HepG2 (cell line): ENCODE results near the gene MOBP. TPM values are rescaled to one million over a fixed set of nuclear protein-coding genes. Genes with fewer than 3 reads are reported as not detected.

ENCODE experiments used
- ATAC-seq: fragments of 200-7000 bp; cut with Tn5 transposase; 3 replicates; pipeline ENCODE4 v1.9.1; 2020; ENCODE audit warnings: mild to moderate bottlenecking, moderate library complexity
- BruUV-seq: library from RNA; stranded (reverse); fragments of 400-500 nt; replicated peaks from 2 replicates; lab custom pipeline; 2021; lab: Mats Ljungman, UMichigan
- CTCF ChIA-PET: fragments of 300-600 bp; formaldehyde crosslinking; extraction: SDS; loops from one replicate; lab custom pipeline; 2021; ENCODE audit warnings: low total read pairs, inconsistent platforms, low intra/inter-chr PET ratio; lab: Yijun Ruan, JAX
- POLR2A ChIA-PET: fragments of 350-600 bp; sonication (Branson Sonifier 250); formaldehyde crosslinking; loops from one replicate; lab custom pipeline; 2020; ENCODE audit warnings: antibody characterized with exemption, inconsistent platforms; lab: Yijun Ruan, JAX
- DNase-seq: peaks from one replicate; pipeline ENCODE4 v3.0.0-alpha.2; 2015; ENCODE audit warnings: low spot score
- FAIRE-seq: peaks from 3 replicates; lab custom pipeline; 2011; peaks lifted over from hg19 to GRCh38; lab: Jason Lieb, UNC
- H2AFZ ChIP-seq: one replicate; pipeline ENCODE4 v1.6.1; 2011; ENCODE audit warnings: low read length, inconsistent platforms
- H3K27ac ChIP-seq: fragments of 300-600 bp; 3 replicates; pipeline ENCODE4 v1.8.0; 2011; ENCODE audit warnings: mixed run types, mild to moderate bottlenecking, mixed read lengths, low read length, inconsistent platforms; ENCODE audit not compliant: insufficient read depth; ENCODE audit errors: extremely low read length
- H3K27me3 ChIP-seq, 2 experiments: fragments of 200-600 bp in 1 of 2; 2 replicates in 1 of 2; 3 replicates in 1 of 2; pipeline versions ENCODE4 v1.6.0 to v1.8.0; 2011; ENCODE audit warnings: low read length in 2 of 2, mild to moderate bottlenecking in 2 of 2, moderate library complexity in 2 of 2, inconsistent platforms in 1 of 2; ENCODE audit not compliant: insufficient read depth in 2 of 2, control insufficient read depth in 1 of 2
- H3K36me3 ChIP-seq, 2 experiments: fragments of 200-600 bp in 1 of 2; replicated peaks in 1 of 2; 2 replicates in 1 of 2; 3 replicates in 1 of 2; pipeline versions ENCODE4 v1.5.1 to v1.8.0; 2011; ENCODE audit warnings: low read length in 2 of 2, inconsistent platforms in 1 of 2; ENCODE audit not compliant: insufficient read depth in 2 of 2, control insufficient read depth in 1 of 2
- H3K4me1 ChIP-seq: 2 replicates; pipeline ENCODE4 v1.5.1; 2012; ENCODE audit warnings: low read length, inconsistent platforms; ENCODE audit not compliant: insufficient read depth
- H3K4me2 ChIP-seq: 2 replicates; pipeline ENCODE4 v1.6.0; 2011; ENCODE audit warnings: low read depth, low read length, inconsistent platforms
- H3K4me3 ChIP-seq, 3 experiments: fragments of 200-600 bp in 1 of 3; sonication (generic), shearing (Covaris generic) in 1 of 3; replicated peaks in 1 of 3; 2 replicates each; pipeline ENCODE4 v1.5.1; 2011 to 2016; ENCODE audit warnings: low read length in 3 of 3, inconsistent platforms in 2 of 3, low read depth in 2 of 3, mild to moderate bottlenecking in 2 of 3, control low read depth in 1 of 3, mixed read lengths in 1 of 3; ENCODE audit not compliant: insufficient read depth in 1 of 3
- H3K79me2 ChIP-seq: one replicate; pipeline ENCODE4 v1.6.1; 2011; ENCODE audit warnings: low read length, inconsistent platforms; ENCODE audit not compliant: insufficient read depth
- H3K9ac ChIP-seq: 2 replicates; pipeline ENCODE4 v1.6.0; 2011; ENCODE audit warnings: mild to moderate bottlenecking, low read depth, low read length, inconsistent platforms; ENCODE audit not compliant: insufficient read depth
- H3K9me3 ChIP-seq: 2 replicates; pipeline ENCODE4 v1.5.1; 2012; ENCODE audit warnings: mild to moderate bottlenecking, low read length
- H4K20me1 ChIP-seq: 2 replicates; pipeline ENCODE4 v1.6.0; 2011; ENCODE audit warnings: inconsistent platforms, mild to moderate bottlenecking, low read length, moderate library complexity; ENCODE audit not compliant: insufficient read depth
- BRF2 ChIP-seq: sonication (generic); formaldehyde crosslinking; IDR thresholded peaks from 2 replicates; pipeline ENCODE4 v1.8.1; 2022; ENCODE audit warnings: mild to moderate bottlenecking, missing genetic modification reagents
- TAF1 ChIP-seq: sonication (generic); formaldehyde crosslinking; IDR thresholded peaks from 2 replicates; pipeline ENCODE4 v1.4.0; 2020; ENCODE audit warnings: missing genetic modification reagents
- TEF ChIP-seq: sonication (generic); formaldehyde crosslinking; IDR thresholded peaks from 2 replicates; pipeline ENCODE4 v1.5.0; 2020; ENCODE audit warnings: missing genetic modification reagents
- TRAFD1 ChIP-seq: sonication (generic); formaldehyde crosslinking; IDR thresholded peaks from 2 replicates; pipeline ENCODE4 v1.5.1; 2020; ENCODE audit warnings: missing genetic modification reagents, mild to moderate bottlenecking, borderline replicate concordance
- ZNF350 ChIP-seq: sonication (generic); formaldehyde crosslinking; IDR thresholded peaks from 2 replicates; pipeline ENCODE4 v1.4.0; 2020; ENCODE audit warnings: mild to moderate bottlenecking, low read depth, missing genetic modification reagents, borderline replicate concordance
- WGBS: methylation state at CpG from one replicate; pipeline ENCODE4 v1.1.6; 2017; ENCODE audit warnings: low lambda C conversion rate; 5-methylcytosine and 5-hydroxymethylcytosine counted together
- in situ Hi-C: cut with HindIII; loops from 2 replicates; pipeline ENCODE4 v1.10.0; 2017; ENCODE audit warnings: low pct_unique_long_range_greater_than_20kb; ENCODE audit not compliant: extremely low pct_ligation_motif_present
- intact Hi-C: fragments of 100-400 bp; cut with micrococcal nuclease; formaldehyde crosslinking; loops from one replicate; pipeline ENCODE4 v1.10.0; 2022; ENCODE audit not compliant: unreplicated experiment
- polyA plus RNA-seq, 8 experiments: library from polyadenylated mRNA; depleted of rRNA in 3 of 8; stranded (reverse) in 7 of 8; unstranded in 1 of 8; fragments of >200 nt; fragmentation: Illumina TruSeq in 4 of 8; extraction: Trizol in 4 of 8; gene quantifications; 2 replicates each; pipeline versions ENCODE4 v1.2.1 to v1.2.3, GENCODE V29; 2011 to 2016; ENCODE audit warnings: low read depth in 4 of 8, missing spikeins in 1 of 8, mixed read lengths in 1 of 8; ENCODE audit not compliant: insufficient read depth in 1 of 8
- total RNA-seq, 5 experiments: library from RNA; depleted of rRNA; stranded (reverse); fragments of >200 nt; fragmentation: Illumina TruSeq; extraction: Trizol; gene quantifications; 2 replicates each; pipeline ENCODE4 v1.2.3, GENCODE V29; 2016; ENCODE audit warnings: low read depth in 1 of 5

Gene MOBP
- total and polyA plus RNA-seq, 2 of the 13 experiments (the other 11 are each of a cell fraction or from before 2014, with no cell fraction given): not detected

GRCh38 chr3:39471652-39472051, 4.2 kb downstream of the MOBP start (continued):
- TF ChIP-seq BRF2 (CRISPR knock-in tag): no peak

GRCh38 chr3:39473452-39474125, 6.1 kb downstream of the MOBP start:
- Histone ChIP-seq H3K79me2 (no peaks in the 10 kb centered on the region), H3K36me3 (no peaks in the 10 kb centered on the region)

More at GRCh38 chr3:39473452-39474125, 6.1 kb downstream of the MOBP start:
- H3K4me2 ChIP-seq: no peak overlapping the region
- H3K27ac ChIP-seq: no peak overlapping the region
- POLR2A ChIA-PET: no interaction called here
- WGBS: 24% methylated on average over 4 of the region's 4 CpGs
- no peak for FAIRE-seq
- intact Hi-C loops: no loop called here
- TF ChIP-seq ZNF350 (no peak), TAF1 (CRISPR knock-in tag) (no peak), TRAFD1 (CRISPR knock-in tag) (no peak), TEF (CRISPR knock-in tag) (no peak)
- TF ChIP-seq, all 625 proteins: peak for 0
- Histone ChIP-seq H3K27me3 (peaks cover 0 to 6% of the 10 kb centered on the region in 2 experiments; a peak in 1 of 5 replicates), H2AFZ (no peak overlapping the region), H3K4me3 (no peak overlapping the region), H3K4me1 (no peaks in the 10 kb centered on the region), H4K20me1 (no peaks in the 10 kb centered on the region), H3K9ac (no peak overlapping the region), H3K9me3 (no peaks in the 10 kb centered on the region)
- in situ Hi-C loops: no loop called here
- DNase-seq (no peak), ATAC-seq (no peak)
- CTCF ChIA-PET: no interaction called here
- BruUV-seq: no TSS peak
